ENCODE data around the gene BCL7C.

DNA sequence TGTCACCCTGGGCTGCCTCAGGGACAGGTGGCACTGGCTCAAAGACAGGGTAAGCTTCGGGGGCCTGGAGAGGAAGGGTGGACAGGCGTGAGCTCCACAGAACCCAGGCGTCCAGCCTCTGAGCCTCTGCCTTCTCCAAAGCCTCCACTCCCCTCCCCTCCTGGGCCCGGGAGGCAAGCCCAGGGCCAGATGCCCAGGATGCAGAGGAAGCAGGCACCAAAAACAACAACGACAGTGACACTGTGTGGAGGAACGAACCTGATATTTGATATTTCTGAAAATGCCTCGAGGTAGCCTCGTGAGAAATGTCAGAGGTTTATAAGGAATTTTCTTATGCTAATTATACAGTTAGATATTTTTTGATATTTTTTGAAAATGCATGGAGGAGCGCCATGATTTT lies 6.0 kb downstream of the BCL7C start:
- no peak for TF ChIP-seq GATA3 (IDR thresholded peaks at IDR 0.05; ENCODE audit: low read depth, low read length)
- TF ChIP-seq GATA2 (IDR thresholded peaks at IDR 0.05; ENCODE audit: low read depth, low read length), result no peak
